Measurements from ENCODE around the gene CEACAM6.
"Not testable (repeated sequence)": the region's sequence is repeated elsewhere in the genome, so short reads cannot be mapped to it uniquely, and the experiment has no call there.

Gene CEACAM6

DNA sequence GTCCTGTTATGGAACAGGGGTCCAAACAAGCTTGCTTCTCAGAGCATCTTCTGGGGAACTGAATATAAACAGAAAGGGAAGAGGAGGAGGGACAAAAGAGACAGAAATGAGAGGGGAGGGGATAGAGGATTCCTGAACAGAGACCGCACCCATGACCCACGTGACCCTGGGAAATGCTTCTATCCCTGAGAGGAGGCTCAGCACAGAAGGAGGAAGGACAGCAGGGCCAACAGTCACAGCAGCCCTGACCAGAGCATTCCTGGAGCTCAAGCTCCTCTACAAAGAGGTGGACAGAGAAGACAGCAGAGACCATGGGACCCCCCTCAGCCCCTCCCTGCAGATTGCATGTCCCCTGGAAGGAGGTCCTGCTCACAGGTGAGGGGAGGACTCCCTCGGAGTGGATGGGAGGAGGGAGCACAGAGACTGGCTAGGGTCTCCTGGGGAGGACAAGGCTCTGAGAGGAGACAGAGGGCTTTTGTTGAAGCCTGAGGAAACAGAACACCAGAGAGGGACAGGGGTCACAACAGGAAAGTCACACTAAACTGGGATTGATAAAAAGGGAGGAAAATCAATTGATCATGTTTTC, at the start of gene CEACAM6:
TSS of gene CEACAM6 (plus strand) at position 203 of the 586 bp plus-strand sequence. CDS start at position 312, 109 bp downstream.
- no peak for DNase-seq

DNA sequence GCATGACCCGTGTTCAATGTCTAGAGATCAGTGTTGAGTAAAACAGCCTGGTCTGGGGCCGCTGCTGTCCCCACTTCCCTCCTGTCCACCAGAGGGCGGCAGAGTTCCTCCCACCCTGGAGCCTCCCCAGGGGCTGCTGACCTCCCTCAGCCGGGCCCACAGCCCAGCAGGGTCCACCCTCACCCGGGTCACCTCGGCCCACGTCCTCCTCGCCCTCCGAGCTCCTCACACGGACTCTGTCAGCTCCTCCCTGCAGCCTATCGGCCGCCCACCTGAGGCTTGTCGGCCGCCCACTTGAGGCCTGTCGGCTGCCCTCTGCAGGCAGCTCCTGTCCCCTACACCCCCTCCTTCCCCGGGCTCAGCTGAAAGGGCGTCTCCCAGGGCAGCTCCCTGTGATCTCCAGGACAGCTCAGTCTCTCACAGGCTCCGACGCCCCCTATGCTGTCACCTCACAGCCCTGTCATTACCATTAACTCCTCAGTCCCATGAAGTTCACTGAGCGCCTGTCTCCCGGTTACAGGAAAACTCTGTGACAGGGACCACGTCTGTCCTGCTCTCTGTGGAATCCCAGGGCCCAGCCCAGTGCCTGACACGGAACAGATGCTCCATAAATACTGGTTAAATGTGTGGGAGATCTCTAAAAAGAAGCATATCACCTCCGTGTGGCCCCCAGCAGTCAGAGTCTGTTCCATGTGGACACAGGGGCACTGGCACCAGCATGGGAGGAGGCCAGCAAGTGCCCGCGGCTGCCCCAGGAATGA, 48.4 kb upstream of the CEACAM6 start:
- DNase-seq = peak in 11 of 58 donors; percentile 2 to 28 (median 6)

DNA sequence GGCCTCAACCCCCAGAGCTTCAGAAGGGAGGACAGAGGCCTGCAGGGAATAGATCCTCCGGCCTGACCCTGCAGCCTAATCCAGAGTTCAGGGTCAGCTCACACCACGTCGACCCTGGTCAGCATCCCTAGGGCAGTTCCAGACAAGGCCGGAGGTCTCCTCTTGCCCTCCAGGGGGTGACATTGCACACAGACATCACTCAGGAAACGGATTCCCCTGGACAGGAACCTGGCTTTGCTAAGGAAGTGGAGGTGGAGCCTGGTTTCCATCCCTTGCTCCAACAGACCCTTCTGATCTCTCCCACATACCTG, 47.9 kb upstream of the CEACAM6 start:
- no peak for DNase-seq

DNA sequence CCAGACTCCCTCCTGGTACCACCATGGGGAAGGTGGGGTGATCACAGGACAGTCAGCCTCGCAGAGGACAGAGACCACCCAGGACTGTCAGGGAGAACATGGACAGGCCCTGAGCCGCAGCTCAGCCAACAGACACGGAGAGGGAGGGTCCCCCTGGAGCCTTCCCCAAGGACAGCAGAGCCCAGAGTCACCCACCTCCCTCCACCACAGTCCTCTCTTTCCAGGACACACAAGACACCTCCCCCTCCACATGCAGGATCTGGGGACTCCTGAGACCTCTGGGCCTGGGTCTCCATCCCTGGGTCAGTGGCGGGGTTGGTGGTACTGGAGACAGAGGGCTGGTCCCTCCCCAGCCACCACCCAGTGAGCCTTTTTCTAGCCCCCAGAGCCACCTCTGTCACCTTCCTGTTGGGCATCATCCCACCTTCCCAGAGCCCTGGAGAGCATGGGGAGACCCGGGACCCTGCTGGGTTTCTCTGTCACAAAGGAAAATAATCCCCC, 47.4 kb upstream of the CEACAM6 start:
- no peak for DNase-seq

DNA sequence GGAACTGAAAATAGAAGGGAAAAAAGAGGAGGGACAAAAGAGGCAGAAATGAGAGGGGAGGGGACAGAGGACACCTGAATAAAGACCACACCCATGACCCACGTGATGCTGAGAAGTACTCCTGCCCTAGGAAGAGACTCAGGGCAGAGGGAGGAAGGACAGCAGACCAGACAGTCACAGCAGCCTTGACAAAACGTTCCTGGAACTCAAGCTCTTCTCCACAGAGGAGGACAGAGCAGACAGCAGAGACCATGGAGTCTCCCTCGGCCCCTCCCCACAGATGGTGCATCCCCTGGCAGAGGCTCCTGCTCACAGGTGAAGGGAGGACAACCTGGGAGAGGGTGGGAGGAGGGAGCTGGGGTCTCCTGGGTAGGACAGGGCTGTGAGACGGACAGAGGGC, 46.8 kb upstream of the CEACAM6 start, which contains the start of gene CEACAM5:
TSS of gene CEACAM5 (plus strand) at position 146 of the 400 bp plus-strand sequence. CDS start at position 252, 106 bp downstream.
- DNase-seq = no peak

DNA sequence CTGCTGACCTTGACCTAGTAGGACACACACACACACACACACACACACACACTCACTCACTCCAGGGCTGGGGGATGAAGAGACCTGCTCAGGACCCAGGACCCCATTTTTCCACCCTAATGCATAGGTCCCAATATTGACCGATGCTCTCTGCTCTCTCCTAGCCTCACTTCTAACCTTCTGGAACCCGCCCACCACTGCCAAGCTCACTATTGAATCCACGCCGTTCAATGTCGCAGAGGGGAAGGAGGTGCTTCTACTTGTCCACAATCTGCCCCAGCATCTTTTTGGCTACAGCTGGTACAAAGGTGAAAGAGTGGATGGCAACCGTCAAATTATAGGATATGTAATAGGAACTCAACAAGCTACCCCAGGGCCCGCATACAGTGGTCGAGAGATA, 45.8 kb upstream of the CEACAM6 start:
- DNase-seq = not testable (repeated sequence)

DNA sequence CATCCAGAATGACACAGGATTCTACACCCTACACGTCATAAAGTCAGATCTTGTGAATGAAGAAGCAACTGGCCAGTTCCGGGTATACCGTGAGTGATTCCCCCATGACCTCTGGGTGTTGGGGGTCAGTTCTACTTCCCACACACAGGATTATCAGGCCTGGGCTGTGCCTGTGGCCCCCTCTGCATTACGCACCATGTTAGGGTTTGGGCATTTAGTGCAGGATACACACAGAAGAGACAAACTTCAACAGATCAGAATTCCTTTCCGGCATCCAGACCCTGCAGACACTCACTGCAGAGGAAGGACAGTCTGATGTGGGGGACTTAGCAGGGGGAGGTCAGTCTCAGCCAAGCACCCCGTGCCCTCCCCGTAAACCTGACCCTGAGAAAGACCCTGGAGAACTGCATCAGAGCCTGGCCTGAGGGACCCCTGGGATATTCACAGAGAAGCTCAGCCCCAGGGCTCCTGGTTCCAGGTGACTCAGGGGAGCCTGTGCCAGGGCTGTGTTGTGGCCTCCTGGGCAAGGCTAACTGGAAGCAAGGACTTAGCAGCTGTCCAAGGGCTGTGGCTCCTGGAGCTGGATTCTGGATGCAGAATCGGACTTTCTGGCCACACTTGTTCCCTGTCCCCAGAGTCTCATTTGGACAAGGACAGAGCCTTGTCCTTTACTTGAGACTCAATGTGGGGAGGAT, 45.2 kb upstream of the CEACAM6 start:
- DNase-seq = no peak

DNA sequence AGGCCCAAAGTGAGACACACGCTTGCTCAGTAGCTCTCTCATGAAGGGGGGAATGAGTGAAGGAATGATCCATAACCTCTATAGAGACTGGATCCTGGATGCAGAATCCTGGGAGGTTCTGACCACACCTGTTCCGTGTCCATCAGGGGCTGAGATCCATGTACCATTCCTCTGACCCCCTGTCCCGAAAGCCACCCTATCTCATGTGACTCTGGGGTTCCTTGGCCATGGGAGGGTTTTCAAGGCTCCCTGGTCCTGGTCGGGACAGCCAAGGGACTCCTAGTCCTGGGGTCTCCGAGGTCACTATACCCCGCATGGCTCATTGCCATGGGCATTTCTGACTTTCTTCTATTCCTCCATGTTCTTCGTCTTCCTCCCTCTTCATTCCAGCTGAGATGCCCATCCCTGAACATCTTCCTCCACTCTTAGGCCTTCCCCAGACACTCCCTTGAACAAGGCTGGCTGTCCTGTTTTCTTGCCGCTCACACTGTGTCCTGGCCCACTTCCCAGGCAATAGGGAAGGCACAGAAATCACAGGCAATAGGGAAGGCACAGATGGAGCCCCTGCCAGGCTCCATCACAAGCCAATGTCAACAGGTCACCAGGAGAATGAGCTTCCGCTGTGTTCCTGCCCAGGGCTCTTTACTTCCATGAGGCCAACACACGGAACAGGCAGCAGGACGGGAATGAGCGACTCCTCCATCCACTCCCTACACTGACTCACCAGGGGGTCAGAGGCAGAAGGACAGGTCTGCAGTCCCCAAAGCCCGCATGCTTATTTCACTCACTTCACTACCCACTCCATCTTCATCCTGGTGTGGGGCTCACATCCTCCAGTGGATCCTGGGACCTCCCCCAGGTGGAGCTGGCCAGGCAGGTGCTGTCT, 43.7 kb upstream of the CEACAM6 start:
- no peak for DNase-seq

DNA sequence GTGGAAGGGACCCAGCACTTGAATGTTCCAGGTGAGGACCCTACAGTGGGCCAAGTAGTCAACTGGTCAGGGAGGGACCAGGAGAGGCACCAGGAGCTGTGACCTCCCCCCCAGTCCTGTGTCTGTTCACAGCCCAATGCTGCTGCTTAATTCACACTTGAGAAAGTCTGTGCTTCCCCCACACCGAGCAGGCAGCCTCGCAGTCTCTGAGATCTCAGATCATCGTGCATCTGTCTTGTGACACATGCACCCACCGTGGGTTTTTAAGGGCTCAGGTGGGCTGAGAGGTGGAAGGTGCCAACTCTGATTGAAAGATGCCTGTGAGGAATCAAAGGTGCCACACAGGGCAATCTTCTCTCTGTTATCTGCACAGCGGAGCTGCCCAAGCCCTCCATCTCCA, 40.7 kb upstream of the CEACAM6 start:
- DNase-seq = no peak

DNA sequence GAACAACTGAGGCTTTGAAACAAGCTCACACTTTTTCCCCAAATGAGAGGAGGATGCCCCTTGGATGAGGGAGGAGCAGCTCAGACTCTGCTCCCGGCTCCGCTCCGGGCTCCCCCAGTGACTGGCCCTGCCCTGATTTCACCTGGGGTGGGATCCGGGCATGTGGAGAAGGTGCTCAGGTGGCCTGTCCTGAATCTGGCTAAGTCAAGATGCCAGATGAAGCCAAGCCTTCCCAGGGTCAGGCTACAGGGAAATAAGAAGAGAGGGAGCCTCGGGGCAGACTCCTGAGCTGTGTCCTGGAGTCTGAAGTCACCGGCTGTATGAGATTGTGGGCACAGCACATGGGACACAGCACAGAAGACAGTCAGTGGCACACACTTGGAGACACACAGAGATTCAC, 36.6 kb upstream of the CEACAM6 start:
- no peak for DNase-seq

DNA sequence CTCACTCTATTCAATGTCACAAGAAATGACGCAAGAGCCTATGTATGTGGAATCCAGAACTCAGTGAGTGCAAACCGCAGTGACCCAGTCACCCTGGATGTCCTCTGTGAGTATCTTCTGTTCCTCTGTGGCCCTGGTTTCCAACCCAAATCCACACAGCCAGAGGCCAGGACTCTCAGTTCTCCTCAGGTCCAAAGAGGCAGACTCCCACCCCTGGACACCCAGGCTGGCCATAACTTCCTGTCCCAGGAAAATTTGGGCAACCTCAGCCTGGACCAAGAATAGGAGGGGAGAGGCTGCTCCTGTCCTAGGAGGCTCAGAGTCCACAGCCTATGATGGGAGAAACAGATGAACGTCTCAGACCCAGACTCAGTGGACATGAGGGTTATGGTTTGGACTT, 35.2 kb upstream of the CEACAM6 start:
- DNase-seq = no peak

DNA sequence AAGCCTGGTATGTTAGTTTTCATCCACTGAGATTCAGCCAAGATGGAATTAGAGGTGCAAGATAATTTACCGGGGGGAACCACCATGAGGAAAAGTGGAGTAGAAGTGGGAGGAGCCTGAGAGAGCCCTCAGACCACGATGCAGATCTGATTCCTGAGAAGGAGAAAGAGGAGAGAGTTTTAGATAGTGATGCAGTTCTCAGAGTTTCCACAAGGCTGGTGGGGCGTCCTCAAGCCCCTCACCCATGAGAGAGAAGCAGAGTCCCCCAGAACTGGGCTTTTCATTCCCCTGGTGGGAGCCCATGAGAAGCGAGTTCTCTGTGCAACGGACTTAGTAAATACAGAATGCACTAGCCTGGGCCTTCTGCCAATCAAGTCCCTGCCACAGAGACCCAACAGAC, 28.8 kb upstream of the CEACAM6 start:
- DNase-seq = no peak

DNA sequence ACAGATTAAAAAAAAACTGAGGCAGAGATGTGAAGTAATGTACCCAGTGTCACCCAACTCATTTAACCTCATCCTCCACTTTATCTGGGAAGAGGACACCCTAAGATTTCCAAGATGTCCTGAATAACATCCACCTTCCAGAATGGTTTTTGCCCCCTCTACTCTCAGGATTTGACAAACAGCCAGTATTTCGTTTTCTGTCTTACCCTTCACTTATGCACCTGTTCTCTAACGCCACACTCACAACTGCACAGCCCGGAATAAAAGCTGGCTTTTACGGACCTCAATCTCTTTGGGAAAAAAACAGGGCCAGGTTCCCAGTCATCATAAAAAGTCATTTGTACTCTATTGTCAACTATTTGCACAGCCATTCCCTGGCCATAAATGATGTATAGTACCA, 21.2 kb upstream of the CEACAM6 start:
- DNase-seq = no peak

DNA sequence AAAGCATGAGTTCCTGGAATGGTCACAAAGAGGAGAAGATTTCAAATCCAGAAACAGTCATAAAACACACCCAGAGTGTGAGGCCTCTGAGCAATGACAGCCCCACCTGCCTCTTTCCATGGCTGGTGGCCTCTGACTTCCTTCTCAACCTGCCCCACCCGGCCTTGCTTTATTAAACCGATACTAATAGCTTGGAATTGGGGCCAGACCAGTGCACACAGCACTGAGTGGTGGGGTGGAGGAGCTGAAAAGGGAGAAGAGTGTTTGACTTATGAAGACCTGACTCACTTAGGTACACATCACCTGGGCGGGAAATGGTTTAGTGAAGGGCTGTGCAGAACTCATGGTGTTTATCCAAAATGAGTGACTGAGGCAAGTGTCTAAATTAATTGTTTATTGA, 20.7 kb upstream of the CEACAM6 start:
- no peak for DNase-seq

DNA sequence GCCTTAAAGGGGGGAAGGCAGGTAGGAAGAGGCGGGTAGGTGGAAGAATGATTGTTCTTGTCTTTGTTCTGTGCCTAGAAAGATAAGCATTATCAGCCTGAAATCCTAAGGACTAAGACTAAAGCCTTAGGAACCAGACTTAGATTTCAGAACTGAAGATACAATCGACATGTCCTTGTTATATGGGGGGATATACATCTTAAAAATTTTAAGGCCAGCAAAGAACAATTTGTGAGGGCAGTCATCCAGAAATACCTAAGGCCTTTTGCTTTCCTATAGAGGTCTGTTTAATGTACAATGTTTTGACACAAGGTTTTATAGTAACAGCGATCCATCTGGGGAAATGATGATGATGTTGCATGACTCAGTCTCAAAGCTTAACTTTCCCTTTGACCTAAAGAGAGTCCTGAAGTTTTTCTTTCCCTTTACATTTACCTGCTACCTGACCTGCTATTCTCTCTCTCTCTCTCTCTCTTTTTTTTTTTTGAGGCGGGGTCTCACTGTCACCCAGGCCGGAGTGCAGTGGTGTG, 20.2 kb upstream of the CEACAM6 start:
- no peak for DNase-seq

DNA sequence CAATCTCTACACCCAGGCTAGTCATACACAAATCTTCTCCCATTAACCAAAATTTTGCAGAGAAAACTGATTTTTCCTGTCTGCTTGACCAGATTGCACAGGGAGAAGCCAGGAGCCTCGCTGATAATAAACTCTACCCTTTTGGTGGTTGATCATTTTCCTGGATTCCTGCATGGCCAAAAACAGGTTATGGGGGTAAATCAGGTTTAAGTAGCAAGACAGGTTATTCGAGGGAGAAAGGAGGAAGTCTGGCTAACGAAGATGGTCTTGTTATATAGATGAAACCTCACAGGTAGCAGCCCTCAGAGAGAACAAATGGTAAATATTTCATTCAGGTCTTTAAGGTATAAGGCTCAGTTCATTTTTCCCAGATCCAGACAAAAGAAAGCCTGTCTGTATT, 16.0 kb upstream of the CEACAM6 start:
- no peak for DNase-seq

DNA sequence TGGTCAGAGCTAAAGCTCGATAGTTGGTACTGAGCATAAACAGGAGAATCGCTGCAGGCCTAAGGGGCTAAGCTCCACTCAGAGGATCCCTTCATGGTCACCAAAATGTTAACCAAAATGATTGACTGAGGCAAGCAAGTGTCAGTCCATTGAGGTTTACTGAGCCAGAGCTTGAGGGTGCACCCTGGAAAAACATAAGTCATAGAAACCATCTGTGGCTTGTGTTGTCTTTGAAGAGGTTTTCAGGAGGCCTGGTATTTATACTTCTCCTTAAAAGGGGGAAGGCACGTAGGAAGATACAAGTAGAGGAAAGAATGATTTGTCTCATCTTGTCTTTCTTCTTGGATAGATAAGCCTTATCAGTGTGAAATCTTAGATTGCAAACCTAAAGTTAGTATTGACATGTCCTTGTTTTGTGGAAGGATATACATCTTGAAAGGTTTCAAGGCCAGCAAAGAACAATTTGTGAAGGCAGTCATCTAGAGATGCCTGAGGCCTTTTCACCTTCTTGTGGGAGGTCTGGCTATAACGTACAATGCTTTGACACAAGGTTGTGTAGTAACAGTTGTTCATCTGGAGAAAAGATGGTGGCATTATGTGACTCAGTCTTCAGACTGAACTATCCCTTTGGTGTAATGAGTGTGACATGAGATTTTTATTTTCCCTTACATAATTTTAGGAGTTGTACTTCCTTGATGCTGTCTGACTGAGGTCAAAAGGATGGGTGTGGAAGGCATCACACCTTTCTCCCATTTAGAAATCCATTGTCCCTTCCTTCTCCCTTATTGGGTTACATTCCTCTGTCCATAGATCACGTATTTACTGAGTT, 14.7 kb upstream of the CEACAM6 start:
- DNase-seq = no peak

DNA sequence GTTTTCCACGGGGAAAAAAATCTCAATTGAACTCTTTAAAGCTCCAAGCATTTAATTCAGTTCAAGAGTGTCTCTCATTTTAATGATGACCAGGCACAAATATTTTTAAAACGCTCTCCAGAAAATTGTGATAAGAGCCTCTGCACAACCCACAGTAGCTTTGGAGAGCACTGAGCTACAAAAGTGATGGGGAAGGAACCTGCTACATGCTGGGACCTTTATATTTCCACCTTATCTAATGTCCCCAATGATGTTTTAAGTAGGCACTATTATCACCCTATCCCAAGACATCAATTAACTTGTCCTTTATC, 14.1 kb upstream of the CEACAM6 start:
- no peak for DNase-seq

DNA sequence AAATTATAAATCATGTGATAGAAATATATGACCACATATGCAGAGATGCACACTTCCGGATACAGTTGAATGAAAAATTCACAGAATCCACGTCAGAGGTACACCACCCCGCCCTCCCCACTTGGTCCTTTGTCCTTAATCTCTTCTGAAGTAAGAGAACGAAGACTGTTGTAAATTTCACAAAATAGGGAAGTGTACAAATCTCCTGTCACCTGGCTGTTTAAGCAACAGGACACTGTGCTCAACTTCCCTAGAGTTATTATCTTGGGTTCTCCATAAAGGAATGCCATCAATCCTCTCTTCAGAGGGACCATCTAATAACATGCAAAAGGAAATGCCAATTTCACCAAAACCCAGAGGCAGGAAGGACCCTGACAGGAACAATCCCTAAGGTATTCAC, 10.5 kb upstream of the CEACAM6 start:
- DNase-seq = no peak

DNA sequence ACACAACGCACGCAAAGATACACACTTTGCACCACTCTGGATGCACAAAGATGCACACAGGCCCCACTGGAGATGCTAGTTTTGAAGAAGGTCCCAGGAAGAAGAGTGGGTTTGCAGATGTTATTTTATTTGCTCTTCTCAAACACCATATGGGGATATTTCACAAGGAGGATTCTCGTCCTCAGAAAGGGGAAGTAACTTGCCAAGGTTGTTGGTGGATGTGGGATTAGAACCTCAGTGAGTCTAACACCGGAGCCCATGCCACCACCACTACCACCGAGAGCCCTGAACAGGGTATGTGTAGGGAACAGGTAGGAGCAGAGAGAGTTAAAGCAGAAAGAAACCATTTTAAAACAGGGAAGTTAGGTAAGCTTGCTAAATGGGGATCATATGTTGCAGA, 9.6 kb upstream of the CEACAM6 start:
- DNase-seq = no peak
